ENCODE measurements around the gene PKD1. TPM values are rescaled to one million over a fixed set of nuclear protein-coding genes. Genes with fewer than 3 reads are reported as not detected.

PKD1 gene
- total and polyA plus RNA-seq, 2 of the 13 experiments (the other 11 are each of a cell fraction or from before 2014, with no cell fraction given) = 22.1 to 23.0 TPM

DNA sequence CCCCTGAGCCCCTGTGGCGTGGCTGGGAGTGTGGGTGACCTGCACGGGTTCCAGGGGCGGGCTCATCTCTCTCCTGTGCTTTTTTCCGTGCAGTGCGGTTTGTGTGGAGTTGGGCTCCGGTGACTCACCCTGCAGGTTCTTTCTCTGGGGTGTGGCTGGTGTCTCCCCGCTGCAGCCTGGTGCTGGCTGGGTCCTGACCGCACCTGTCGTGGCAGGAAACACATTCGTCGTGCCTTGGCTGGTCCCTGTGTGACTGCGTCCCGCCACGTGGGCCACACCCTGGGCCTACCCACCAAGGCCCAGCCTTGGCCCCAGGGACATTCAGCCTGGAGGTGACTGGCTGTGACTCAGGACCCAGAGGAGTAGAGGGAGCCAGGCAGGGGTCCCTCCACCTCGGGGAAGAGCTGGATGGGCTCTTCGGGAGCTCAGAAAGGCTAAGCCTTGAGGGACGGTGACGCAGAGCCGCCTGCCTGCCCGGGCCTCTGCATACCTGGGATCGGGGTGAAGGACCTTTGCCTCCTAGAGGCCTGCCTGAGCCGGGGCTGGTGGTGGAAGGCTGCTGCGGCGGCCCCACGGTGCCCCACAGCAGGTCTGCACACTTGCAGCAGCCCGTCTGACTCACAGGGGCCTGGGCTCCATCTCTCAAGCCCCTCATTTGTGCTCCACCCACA, 27.6 kb upstream of the PKD1 start:
- H3K4me2 ChIP-seq (ENCODE audit: low read depth, low read length) = peak overlapping the region; percentile 80
- ChIA-PET POLR2A (interaction anchor here (0.9 to 3.4 kb wide), 7 partner anchors 10 to 220 kb away, joined by 3 to 36 read pairs (median 5); partner anchors contain the start of genes ECI1, MSRB1, PGP and TRAF7), CTCF (ENCODE audit: low intra/inter-chr PET ratio, low total read pairs) (no interaction called here)
- peak overlapping the region; percentile 75 for H3K27ac ChIP-seq (ENCODE audit: extremely low read length, insufficient read depth, low read length)
- H2AFZ ChIP-seq (ENCODE audit: low read length) = no peak overlapping the region
- H3K36me3 ChIP-seq (replicated peaks in 1 of 2; ENCODE audit: control insufficient read depth in 1 of 2, insufficient read depth in 2 of 2, low read length in 2 of 2) = peaks cover 12 to 24% of the 10 kb centered on the region in 2 experiments; a peak in 3 of 5 replicates
- peaks cover 35% of the 10 kb centered on the region for H3K79me2 ChIP-seq (ENCODE audit: insufficient read depth, low read length)
- WGBS (ENCODE audit: low lambda C conversion rate) = 12% methylated on average over 13 of the region's 26 CpGs
- ATAC-seq (peak; percentile 58), DNase-seq (ENCODE audit: low spot score) (peak; percentile 49), FAIRE-seq (no peak)
- in situ Hi-C loops (cut with HindIII; ENCODE audit: extremely low pct_ligation_motif_present, low pct_unique_long_range_greater_than_20kb) = no loop called here
- H4K20me1 ChIP-seq (ENCODE audit: insufficient read depth, low read length) = peaks cover 24% of the 10 kb centered on the region
- BruUV-seq (replicated peaks) = no TSS peak
- intact Hi-C loops (cut with micrococcal nuclease; ENCODE audit: unreplicated experiment) = loop anchor here (5.0 kb wide), 1 partner anchor 34 kb away; the partner anchor contains the start of gene CASKIN1
- no peaks in the 10 kb centered on the region for H3K27me3 ChIP-seq (ENCODE audit: control insufficient read depth in 1 of 2, insufficient read depth in 2 of 2, low read length in 2 of 2)
- peaks cover 74% of the 10 kb centered on the region for H3K4me1 ChIP-seq (ENCODE audit: insufficient read depth, low read length)
- peak overlapping the region; percentile 65 for H3K9ac ChIP-seq (ENCODE audit: insufficient read depth, low read depth, low read length)
- H3K9me3 ChIP-seq (ENCODE audit: low read length) = no peaks in the 10 kb centered on the region
- H3K4me3 ChIP-seq (replicated peaks in 1 of 3; ENCODE audit: insufficient read depth in 1 of 3, low read depth in 2 of 3, low read length in 3 of 3) = peak overlapping the region in 2 of 3 experiments; percentile 45 to 60; a peak in 4 of 6 replicates
- peak; percentile 17; the same call in 1 of the 2 replicates for TF ChIP-seq CREM (IDR thresholded peaks at IDR 0.05)
- TF ChIP-seq CREM (CRISPR knock-in tag; IDR thresholded peaks at IDR 0.05) = no peak
- no peak for TF ChIP-seq IKZF1 (IDR thresholded peaks at IDR 0.05)
- TF ChIP-seq LCORL (IDR thresholded peaks at IDR 0.05) = no peak
- TF ChIP-seq LCORL (CRISPR knock-in tag; IDR thresholded peaks at IDR 0.05) = peak; percentile 68
- TF ChIP-seq CBFB (CRISPR knock-in tag; IDR thresholded peaks at IDR 0.05) = peak; percentile 51; the same call in 1 of the 2 replicates
- TF ChIP-seq NR2F6 (IDR thresholded peaks at IDR 0.05) = no peak
- TF ChIP-seq NR2F6 (CRISPR knock-in tag; IDR thresholded peaks at IDR 0.05) = peak; percentile 37; the same call in 1 of the 2 replicates
- TF ChIP-seq RXRB (CRISPR knock-in tag; IDR thresholded peaks at IDR 0.05; ENCODE audit: borderline replicate concordance) = peak; percentile 66
- peak; percentile 75 for TF ChIP-seq ARHGAP35 (CRISPR knock-in tag; IDR thresholded peaks at IDR 0.05; ENCODE audit: borderline replicate concordance)
- TF ChIP-seq PHF21A (CRISPR knock-in tag; IDR thresholded peaks at IDR 0.05) = peak; percentile 27; the same call in 1 of the 2 replicates
- TF ChIP-seq ZNF362 (CRISPR knock-in tag; IDR thresholded peaks at IDR 0.05; ENCODE audit: borderline replicate concordance) = 0 out of 2 replicates have a peak, but pooled peaks have one; percentile 21
- peak; percentile 52; the same call in 1 of the 2 replicates for TF ChIP-seq ZNF770 (CRISPR knock-in tag; IDR thresholded peaks at IDR 0.05)
- TF ChIP-seq NR2C2 (CRISPR knock-in tag; IDR thresholded peaks at IDR 0.05; ENCODE audit: borderline replicate concordance) = peak; percentile 42; the same call in 1 of the 2 replicates
- peak in 1 of 2 experiments; percentile 53; a peak in 1 of 4 replicates for TF ChIP-seq NR2F1 (CRISPR knock-in tag; IDR thresholded peaks at IDR 0.05)
- 0 out of 2 replicates have a peak, but pooled peaks have one; percentile 13 for TF ChIP-seq MAZ (IDR thresholded peaks at IDR 0.05; ENCODE audit: borderline replicate concordance, low read depth, low read length)
- 0 out of 2 replicates have a peak, but pooled peaks have one; percentile 24 for TF ChIP-seq MAZ (CRISPR knock-in tag; IDR thresholded peaks at IDR 0.05; ENCODE audit: low read depth)
- peak; percentile 55 for TF ChIP-seq TARDBP (CRISPR knock-in tag; IDR thresholded peaks at IDR 0.05)
- no peak for TF ChIP-seq ZNF160 (CRISPR knock-in tag; IDR thresholded peaks at IDR 0.05)
- peak; percentile 70 for TF ChIP-seq HNF4A (CRISPR knock-in tag; IDR thresholded peaks at IDR 0.05)
- TF ChIP-seq, protein P1, sequence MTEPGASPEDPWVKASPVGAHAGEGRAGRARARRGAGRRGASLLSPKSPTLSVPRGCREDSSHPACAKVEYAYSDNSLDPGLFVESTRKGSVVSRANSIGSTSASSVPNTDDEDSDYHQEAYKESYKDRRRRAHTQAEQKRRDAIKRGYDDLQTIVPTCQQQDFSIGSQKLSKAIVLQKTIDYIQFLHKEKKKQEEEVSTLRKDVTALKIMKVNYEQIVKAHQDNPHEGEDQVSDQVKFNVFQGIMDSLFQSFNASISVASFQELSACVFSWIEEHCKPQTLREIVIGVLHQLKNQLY (CRISPR knock-in tag; IDR thresholded peaks at IDR 0.05) = no peak
- peak; percentile 15; the same call in 1 of the 2 replicates for TF ChIP-seq NR2F2 (IDR thresholded peaks at IDR 0.05; ENCODE audit: borderline replicate concordance, low read depth)
